CD4-positive, alpha-beta T cell (primary cell): ENCODE measurements around the gene HCN1. TPM values are rescaled to one million over a fixed set of nuclear protein-coding genes. Genes with fewer than 3 reads are reported as not detected.

Experiments used
- ATAC-seq: fragments of 200-7000 bp; cut with Tn5 transposase; one replicate; pipeline ENCODE4 v1.10.0; 2022; ENCODE audit warnings: mild to moderate bottlenecking; ENCODE audit not compliant: poor library complexity
- CTCF ChIA-PET: fragments of 350-600 bp; sonication (Branson Sonifier 250); formaldehyde crosslinking; loops from one replicate; lab custom pipeline; 2021; ENCODE audit warnings: antibody characterized with exemption, inconsistent platforms; lab: Charles Lee
- POLR2A ChIA-PET: fragments of 350-600 bp; sonication (Branson Sonifier 250); formaldehyde crosslinking; loops from one replicate; lab custom pipeline; 2021; ENCODE audit warnings: antibody characterized with exemption, inconsistent platforms; lab: Charles Lee
- DNase-seq, 14 experiments: peaks; one replicate each; pipeline ENCODE4 v3.0.0-alpha.2; 2013 to 2020; ENCODE audit warnings: mixed read lengths in 2 of 14
- H3K27ac ChIP-seq, 2 donors: one replicate each; pipeline versions ENCODE4 v1.5.1 to v1.7.0; 2013; ENCODE audit warnings: low read length in 2 of 2, low read depth in 1 of 2, mild to moderate bottlenecking in 1 of 2
- H3K27me3 ChIP-seq, 2 experiments: 1 replicate in 1 of 2; 2 replicates in 1 of 2; pipeline versions ENCODE4 v1.6.1 to v1.7.0; 2013; ENCODE audit warnings: low read length in 2 of 2, control low read depth in 1 of 2, mild to moderate bottlenecking in 1 of 2, moderate library complexity in 1 of 2; ENCODE audit not compliant: insufficient read depth in 2 of 2, control insufficient read depth in 1 of 2
- H3K36me3 ChIP-seq: one replicate; pipeline ENCODE4 v1.6.1; 2013; ENCODE audit warnings: low read length, control low read depth; ENCODE audit not compliant: insufficient read depth
- H3K4me1 ChIP-seq: one replicate; pipeline ENCODE4 v1.6.1; 2013; ENCODE audit warnings: low read length, control low read depth; ENCODE audit not compliant: insufficient read depth
- H3K4me3 ChIP-seq: one replicate; pipeline ENCODE4 v1.5.1; 2013; ENCODE audit warnings: mild to moderate bottlenecking, low read length, moderate library complexity
- H3K9me3 ChIP-seq, 2 experiments: 1 replicate in 1 of 2; 2 replicates in 1 of 2; pipeline versions ENCODE4 v1.6.1 to v1.7.0; 2013; ENCODE audit warnings: low read length in 2 of 2, mild to moderate bottlenecking in 2 of 2, control low read depth in 1 of 2, moderate library complexity in 1 of 2; ENCODE audit not compliant: control insufficient read depth in 1 of 2, insufficient read depth in 1 of 2
- H3K27ac Mint-ChIP-seq: one replicate; pipeline ENCODE4 v1.8.0; 2020; ENCODE audit warnings: mixed read lengths
- H3K27me3 Mint-ChIP-seq: one replicate; pipeline ENCODE4 v1.8.0; 2021; ENCODE audit warnings: mixed read lengths
- H3K36me3 Mint-ChIP-seq: one replicate; pipeline ENCODE4 v1.8.0; 2021; ENCODE audit warnings: low read depth, mixed read lengths
- H3K4me1 Mint-ChIP-seq: one replicate; pipeline ENCODE4 v1.8.0; 2021; ENCODE audit warnings: low read depth, mixed read lengths
- H3K4me3 Mint-ChIP-seq: one replicate; pipeline ENCODE4 v1.8.0; 2020; ENCODE audit warnings: mild to moderate bottlenecking, mixed read lengths
- H3K9me3 Mint-ChIP-seq: one replicate; pipeline ENCODE4 v1.8.0; 2020; ENCODE audit warnings: mixed read lengths
- CTCF ChIP-seq: fragments of 200-600 bp; IDR thresholded peaks from one replicate; pipeline ENCODE4 v1.8.0; 2022; ENCODE audit warnings: antibody characterized with exemption, mild to moderate bottlenecking
- intact Hi-C, 2 experiments: fragments of 100-400 bp; cut with DNase I in 1 of 2; cut with micrococcal nuclease in 1 of 2; formaldehyde crosslinking; loops; one replicate each; pipeline versions ENCODE4 v1.15.1 to v1.9.0; 2023 to 2025; cut with DNase I, micrococcal nuclease
- total RNA-seq, 174 experiments: library from RNA in 2 of 174; stranded (reverse) in 2 of 174; gene quantifications; one replicate each; pipeline ENCODE4 v1.2.3 and lab custom pipeline; 2021 to 2026

Gene HCN1
- total RNA-seq, 2 experiments from 2014 or later = not detected

- ChIA-PET CTCF (no interaction called here), POLR2A (no interaction called here)
- Histone ChIP-seq H3K27me3 (peaks cover 19 to 24% of the 10 kb centered on the region in 2 experiments), H3K4me3 (no peak overlapping the region), H3K9me3 (peaks cover 0 to 20% of the 10 kb centered on the region in 2 experiments), H3K36me3 (no peaks in the 10 kb centered on the region), H3K27ac (no peak overlapping the region), H3K4me1 (no peaks in the 10 kb centered on the region)
- Mint-ChIP-seq H3K4me1 (peaks cover 3% of the 10 kb centered on the region), H3K27ac (no peak overlapping the region), H3K9me3 (peaks cover 4% of the 10 kb centered on the region), H3K4me3 (no peak overlapping the region), H3K27me3 (peaks cover 33% of the 10 kb centered on the region), H3K36me3 (no peaks in the 10 kb centered on the region)
- ATAC-seq (no peak), DNase-seq (no peak)
- intact Hi-C loops = no loop called here
- TF ChIP-seq CTCF = no peak
Measured at GRCh38 chr5:45694971-45695803, 993 bp downstream of the HCN1 start.

- Histone ChIP-seq H3K4me1 (no peaks in the 10 kb centered on the region), H3K27ac (no peak overlapping the region), H3K36me3 (no peaks in the 10 kb centered on the region), H3K4me3 (no peak overlapping the region), H3K27me3 (peaks cover 19 to 24% of the 10 kb centered on the region in 2 experiments), H3K9me3 (peaks cover 0 to 20% of the 10 kb centered on the region in 2 experiments)
- TF ChIP-seq CTCF = no peak
- peaks cover 3% of the 10 kb centered on the region for H3K4me1 Mint-ChIP-seq
- DNase-seq (no peak), ATAC-seq (no peak)
- CTCF ChIA-PET = no interaction called here
- peaks cover 6% of the 10 kb centered on the region for H3K9me3 Mint-ChIP-seq
- H3K36me3 Mint-ChIP-seq = no peaks in the 10 kb centered on the region
- H3K27ac Mint-ChIP-seq = no peak overlapping the region
- no peak overlapping the region for H3K4me3 Mint-ChIP-seq
- intact Hi-C loops = no loop called here
- peaks cover 32% of the 10 kb centered on the region for H3K27me3 Mint-ChIP-seq
- POLR2A ChIA-PET = no interaction called here
Measured at GRCh38 chr5:45694255-45694814, 1.8 kb downstream of the HCN1 start.

GRCh38 chr5:45692481-45692880, 3.7 kb downstream of the HCN1 start:
- Mint-ChIP-seq H3K4me3 (no peak overlapping the region), H3K36me3 (no peaks in the 10 kb centered on the region), H3K27ac (no peak overlapping the region), H3K4me1 (peaks cover 3% of the 10 kb centered on the region), H3K27me3 (peaks cover 25% of the 10 kb centered on the region), H3K9me3 (peaks cover 6% of the 10 kb centered on the region)
- no peak overlapping the region for H3K4me3 ChIP-seq
- ATAC-seq = no peak
- TF ChIP-seq CTCF = no peak
- peaks cover 19 to 24% of the 10 kb centered on the region in 2 experiments for H3K27me3 ChIP-seq
- no peak for DNase-seq
- no peaks in the 10 kb centered on the region for H3K4me1 ChIP-seq
- intact Hi-C loops = no loop called here
- POLR2A ChIA-PET = no interaction called here
- H3K36me3 ChIP-seq = no peaks in the 10 kb centered on the region
- no peak overlapping the region for H3K27ac ChIP-seq
- H3K9me3 ChIP-seq = peaks cover 0 to 20% of the 10 kb centered on the region in 2 experiments
- CTCF ChIA-PET = no interaction called here
